ENCODE measurements around the gene FAM47E. TPM values are rescaled to one million over a fixed set of nuclear protein-coding genes. Genes with fewer than 3 reads are reported as not detected.

Gene FAM47E
- polyA plus RNA-seq, 1 donor from 2014 or later: 3.7 TPM

GRCh38 chr4:76208005-76208765 lies 43.3 kb upstream of the FAM47E start:
- Histone ChIP-seq H3K79me2 (replicated peaks; ENCODE audit: insufficient read depth, low read length) (peaks cover 84% of the 10 kb centered on the region), H3K4me2 (ENCODE audit: low read length) (no peak overlapping the region), H3K27ac (ENCODE audit: low read length) (no peak overlapping the region), H3K9me2 (ENCODE audit: insufficient read depth, low read length) (no peaks in the 10 kb centered on the region), H4K20me1 (ENCODE audit: insufficient read depth) (peaks cover 4% of the 10 kb centered on the region), H2AFZ (ENCODE audit: low read depth, low read length) (no peak overlapping the region), H3K9ac (ENCODE audit: low read length) (no peak overlapping the region), H3F3A (ENCODE audit: insufficient read depth, low read length, poor library complexity, severe bottlenecking) (no peaks in the 10 kb centered on the region), H3K9me3 (ENCODE audit: low read length) (no peaks in the 10 kb centered on the region), H3K27me3 (ENCODE audit: insufficient read depth, low read depth, low read length) (no peaks in the 10 kb centered on the region), H3K4me3 (ENCODE audit: low read length) (no peak overlapping the region), H3K36me3 (ENCODE audit: insufficient read depth, low read length) (peaks cover 13% of the 10 kb centered on the region)
- TF ChIP-seq POLR2AphosphoS5 (IDR thresholded peaks at IDR 0.05): no peak
- TF ChIP-seq TAF1 (IDR thresholded peaks at IDR 0.05; ENCODE audit: low read depth): no peak
- TF ChIP-seq MXI1 (conservative IDR thresholded peaks at IDR 0.05; ENCODE audit: poor library complexity, severe bottlenecking): no peak
- no peak for TF ChIP-seq RAD21 (conservative IDR thresholded peaks at IDR 0.05)
- TF ChIP-seq EZH2 (IDR thresholded peaks at IDR 0.05; ENCODE audit: borderline replicate concordance, insufficient read depth, low read length, poor library complexity, severe bottlenecking): no peak
- TF ChIP-seq SMC3 (conservative IDR thresholded peaks at IDR 0.05; ENCODE audit: poor library complexity): no peak
- TF ChIP-seq, protein P1, sequence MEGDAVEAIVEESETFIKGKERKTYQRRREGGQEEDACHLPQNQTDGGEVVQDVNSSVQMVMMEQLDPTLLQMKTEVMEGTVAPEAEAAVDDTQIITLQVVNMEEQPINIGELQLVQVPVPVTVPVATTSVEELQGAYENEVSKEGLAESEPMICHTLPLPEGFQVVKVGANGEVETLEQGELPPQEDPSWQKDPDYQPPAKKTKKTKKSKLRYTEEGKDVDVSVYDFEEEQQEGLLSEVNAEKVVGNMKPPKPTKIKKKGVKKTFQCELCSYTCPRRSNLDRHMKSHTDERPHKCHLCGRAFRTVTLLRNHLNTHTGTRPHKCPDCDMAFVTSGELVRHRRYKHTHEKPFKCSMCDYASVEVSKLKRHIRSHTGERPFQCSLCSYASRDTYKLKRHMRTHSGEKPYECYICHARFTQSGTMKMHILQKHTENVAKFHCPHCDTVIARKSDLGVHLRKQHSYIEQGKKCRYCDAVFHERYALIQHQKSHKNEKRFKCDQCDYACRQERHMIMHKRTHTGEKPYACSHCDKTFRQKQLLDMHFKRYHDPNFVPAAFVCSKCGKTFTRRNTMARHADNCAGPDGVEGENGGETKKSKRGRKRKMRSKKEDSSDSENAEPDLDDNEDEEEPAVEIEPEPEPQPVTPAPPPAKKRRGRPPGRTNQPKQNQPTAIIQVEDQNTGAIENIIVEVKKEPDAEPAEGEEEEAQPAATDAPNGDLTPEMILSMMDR (IDR thresholded peaks at IDR 0.05; ENCODE audit: poor library complexity, severe bottlenecking): no peak
- TF ChIP-seq EP300 (conservative IDR thresholded peaks at IDR 0.05; ENCODE audit: poor library complexity, severe bottlenecking): no peak
- TF ChIP-seq REST (IDR thresholded peaks at IDR 0.05; ENCODE audit: borderline replicate concordance): no peak

DNA sequence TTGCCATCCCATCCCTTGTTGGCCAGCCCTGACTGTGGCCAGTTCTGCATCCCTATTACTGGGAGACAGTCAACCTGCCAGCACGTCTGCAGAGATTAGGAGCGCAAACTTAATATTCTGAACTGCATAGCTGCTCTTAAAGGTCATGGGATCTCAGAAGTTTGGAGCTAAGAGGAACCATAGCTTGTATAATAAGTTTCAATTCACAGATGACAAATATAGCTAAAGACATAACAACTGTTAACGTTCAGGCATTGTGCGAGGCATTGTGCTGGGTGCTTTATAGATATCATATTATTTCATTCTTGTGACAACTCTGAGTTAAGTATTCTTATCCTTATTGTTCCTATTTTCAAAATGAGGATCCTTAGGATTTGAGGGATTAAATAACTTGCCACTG lies 41.6 kb upstream of the FAM47E start:
- H3K4me2 ChIP-seq (ENCODE audit: low read length): no peak overlapping the region
- H3K9me3 ChIP-seq (ENCODE audit: low read length): no peaks in the 10 kb centered on the region
- no peaks in the 10 kb centered on the region for H3K27me3 ChIP-seq (ENCODE audit: insufficient read depth, low read depth, low read length)
- H3K9me2 ChIP-seq (ENCODE audit: insufficient read depth, low read length): no peaks in the 10 kb centered on the region
- peaks cover 13% of the 10 kb centered on the region for H3K36me3 ChIP-seq (ENCODE audit: insufficient read depth, low read length)
- H2AFZ ChIP-seq (ENCODE audit: low read depth, low read length): no peak overlapping the region
- H3K9ac ChIP-seq (ENCODE audit: low read length): no peak overlapping the region
- peaks cover 80% of the 10 kb centered on the region for H3K79me2 ChIP-seq (replicated peaks; ENCODE audit: insufficient read depth, low read length)
- no peaks in the 10 kb centered on the region for H3F3A ChIP-seq (ENCODE audit: insufficient read depth, low read length, poor library complexity, severe bottlenecking)
- no peak overlapping the region for H3K27ac ChIP-seq (ENCODE audit: low read length)
- no peak for TF ChIP-seq EP300 (conservative IDR thresholded peaks at IDR 0.05; ENCODE audit: poor library complexity, severe bottlenecking)
- no peak for TF ChIP-seq POLR2AphosphoS5 (IDR thresholded peaks at IDR 0.05)
- no peak for TF ChIP-seq RAD21 (conservative IDR thresholded peaks at IDR 0.05)
- TF ChIP-seq TAF1 (IDR thresholded peaks at IDR 0.05; ENCODE audit: low read depth): no peak
- no peak for TF ChIP-seq REST (IDR thresholded peaks at IDR 0.05; ENCODE audit: borderline replicate concordance)
- peak overlapping the region; percentile 92 for H3K4me3 ChIP-seq (ENCODE audit: low read length)
- peaks cover 4% of the 10 kb centered on the region for H4K20me1 ChIP-seq (ENCODE audit: insufficient read depth)

All from neural cell (in vitro differentiated cells).